ENCODE data around the gene SRC. TPM values are rescaled to one million over a fixed set of nuclear protein-coding genes. Genes with fewer than 3 reads are reported as not detected.

The SRC gene
- total RNA-seq, 1 experiment from 2014 or later = 185 TPM

GRCh38 chr20:37341632-37342031 lies 4.3 kb upstream of the SRC start:
- no peaks in the 10 kb centered on the region for H3K9me3 Mint-ChIP-seq (ENCODE audit: low read depth, unreplicated experiment)
- no peaks in the 10 kb centered on the region for H3K27me3 Mint-ChIP-seq (ENCODE audit: unreplicated experiment)
- DNase-seq = no peak
- intact Hi-C loops (cut with micrococcal nuclease; ENCODE audit: unreplicated experiment) = no loop called here
- CTCF ChIA-PET = interaction anchor here (0.6 kb wide), 1 partner anchor 30 kb away, joined by 4 read pairs; no protein-coding TSS in a partner anchor
- H3K36me3 Mint-ChIP-seq (ENCODE audit: insufficient read depth, unreplicated experiment) = peaks cover 29% of the 10 kb centered on the region
- no peak overlapping the region for H3K4me3 Mint-ChIP-seq (ENCODE audit: low read depth, unreplicated experiment)
- BruUV-seq (replicated peaks) = no TSS peak
- no peak overlapping the region for H3K27ac Mint-ChIP-seq (ENCODE audit: unreplicated experiment)
- H3K4me1 Mint-ChIP-seq (ENCODE audit: low read depth, unreplicated experiment) = peaks cover 48% of the 10 kb centered on the region
- TF ChIP-seq CTCF (IDR thresholded peaks at IDR 0.05; ENCODE audit: unreplicated experiment) = no peak

GRCh38 chr20:37342231-37343177 lies 3.4 kb upstream of the SRC start:
- Mint-ChIP-seq H3K36me3 (ENCODE audit: insufficient read depth, unreplicated experiment) (peaks cover 36% of the 10 kb centered on the region), H3K4me3 (ENCODE audit: low read depth, unreplicated experiment) (no peak overlapping the region), H3K27ac (ENCODE audit: unreplicated experiment) (peak overlapping the region; percentile 94), H3K4me1 (ENCODE audit: low read depth, unreplicated experiment) (peaks cover 47% of the 10 kb centered on the region), H3K27me3 (ENCODE audit: unreplicated experiment) (no peaks in the 10 kb centered on the region), H3K9me3 (ENCODE audit: low read depth, unreplicated experiment) (no peaks in the 10 kb centered on the region)
- CTCF ChIA-PET = interaction anchor here (0.7 to 0.8 kb wide), 2 partner anchors 38 to 587 kb away, joined by 3 to 5 read pairs; no protein-coding TSS in a partner anchor
- intact Hi-C loops (cut with micrococcal nuclease; ENCODE audit: unreplicated experiment) = no loop called here
- no peak for TF ChIP-seq CTCF (IDR thresholded peaks at IDR 0.05; ENCODE audit: unreplicated experiment)
- no TSS peak for BruUV-seq (replicated peaks)
- DNase-seq = no peak

- Mint-ChIP-seq H3K27ac (ENCODE audit: unreplicated experiment) (peak overlapping the region; percentile 94), H3K4me3 (ENCODE audit: low read depth, unreplicated experiment) (peak overlapping the region; percentile 82), H3K27me3 (ENCODE audit: unreplicated experiment) (no peaks in the 10 kb centered on the region), H3K36me3 (ENCODE audit: insufficient read depth, unreplicated experiment) (peaks cover 45% of the 10 kb centered on the region), H3K4me1 (ENCODE audit: low read depth, unreplicated experiment) (peaks cover 55% of the 10 kb centered on the region), H3K9me3 (ENCODE audit: low read depth, unreplicated experiment) (no peaks in the 10 kb centered on the region)
- CTCF ChIA-PET = interaction anchor here (0.7 to 1.3 kb wide), 7 partner anchors 36 to 586 kb away, joined by 3 to 6 read pairs (median 5); partner anchors contain the start of gene MANBAL
- intact Hi-C loops (cut with micrococcal nuclease; ENCODE audit: unreplicated experiment) = no loop called here
- no peak for TF ChIP-seq CTCF (IDR thresholded peaks at IDR 0.05; ENCODE audit: unreplicated experiment)
- peak; percentile 89 for DNase-seq
- BruUV-seq (replicated peaks) = no TSS peak
These were observed 2.5 kb upstream of the SRC start for GRCh38 chr20:37343212-37343993.

GRCh38 chr20:37343994-37344355 lies 2.0 kb upstream of the SRC start:
- no peak for TF ChIP-seq CTCF (IDR thresholded peaks at IDR 0.05; ENCODE audit: unreplicated experiment)
- Mint-ChIP-seq H3K9me3 (ENCODE audit: low read depth, unreplicated experiment) (no peaks in the 10 kb centered on the region), H3K4me3 (ENCODE audit: low read depth, unreplicated experiment) (peak overlapping the region; percentile 82), H3K27me3 (ENCODE audit: unreplicated experiment) (no peaks in the 10 kb centered on the region), H3K27ac (ENCODE audit: unreplicated experiment) (peak overlapping the region; percentile 94), H3K36me3 (ENCODE audit: insufficient read depth, unreplicated experiment) (peaks cover 51% of the 10 kb centered on the region), H3K4me1 (ENCODE audit: low read depth, unreplicated experiment) (peaks cover 61% of the 10 kb centered on the region)
- no TSS peak for BruUV-seq (replicated peaks)
- no peak for DNase-seq
- CTCF ChIA-PET = interaction anchor here (0.7 to 1.3 kb wide), 8 partner anchors 29 to 80 kb away, joined by 3 to 6 read pairs (median 4); partner anchors contain the start of gene MANBAL
- intact Hi-C loops (cut with micrococcal nuclease; ENCODE audit: unreplicated experiment) = loop anchor here (2.0 kb wide), 2 partner anchors 35 to 53 kb away; no protein-coding TSS in a partner anchor
